Dedifferentiated amniotic fluid mesenchymal stem cell (primary cell): ENCODE data around the gene RBMS3.
"Not testable (repeated sequence)": the region's sequence is repeated elsewhere in the genome, so short reads cannot be mapped to it uniquely, and the experiment has no call there.

Experiments
- DNase-seq: peaks from one replicate; pipeline ENCODE4 v3.0.0-alpha.2; 2016; ENCODE audit errors: extremely low spot score

Gene RBMS3

GRCh38 chr3:29775340-29775739 lies 494.5 kb downstream of the RBMS3 start:
- no peak for DNase-seq

- DNase-seq = no peak
These were observed 497.0 kb downstream of the RBMS3 start for GRCh38 chr3:29777869-29778268.

- DNase-seq = no peak
These were observed 508.8 kb downstream of the RBMS3 start for GRCh38 chr3:29789686-29790085.

- DNase-seq = no peak
These were observed 515.9 kb downstream of the RBMS3 start for GRCh38 chr3:29796808-29797207.

GRCh38 chr3:29802057-29802456 lies 521.2 kb downstream of the RBMS3 start:
- no peak for DNase-seq

- DNase-seq = no peak
These were observed 523.2 kb downstream of the RBMS3 start for GRCh38 chr3:29804044-29804443.

GRCh38 chr3:29805757-29806156 lies 524.9 kb downstream of the RBMS3 start:
- no peak for DNase-seq

GRCh38 chr3:29808324-29808723 lies 527.5 kb downstream of the RBMS3 start:
- not testable (repeated sequence) for DNase-seq

GRCh38 chr3:29822071-29822470 lies 541.2 kb downstream of the RBMS3 start:
- peak; percentile 16 for DNase-seq

- no peak for DNase-seq
These were observed 542.4 kb downstream of the RBMS3 start for GRCh38 chr3:29823233-29823632.

- DNase-seq = no peak
These were observed 545.8 kb downstream of the RBMS3 start for GRCh38 chr3:29826712-29827111.

- DNase-seq = no peak
These were observed 546.9 kb downstream of the RBMS3 start for GRCh38 chr3:29827756-29828155.

GRCh38 chr3:29829340-29829739 lies 548.5 kb downstream of the RBMS3 start:
- no peak for DNase-seq

GRCh38 chr3:29850641-29851040 lies 569.8 kb downstream of the RBMS3 start:
- DNase-seq = no peak

- DNase-seq = no peak
These were observed 571.9 kb downstream of the RBMS3 start for GRCh38 chr3:29852767-29853166.

GRCh38 chr3:29853841-29854397 lies 573.0 kb downstream of the RBMS3 start:
- DNase-seq = no peak

GRCh38 chr3:29854821-29855220 lies 574.0 kb downstream of the RBMS3 start:
- DNase-seq = no peak

GRCh38 chr3:29859726-29860270 lies 578.9 kb downstream of the RBMS3 start:
- DNase-seq = no peak

GRCh38 chr3:29864809-29865208 lies 583.9 kb downstream of the RBMS3 start:
- DNase-seq = no peak

GRCh38 chr3:29868543-29869101 lies 587.8 kb downstream of the RBMS3 start:
- no peak for DNase-seq

- no peak for DNase-seq
These were observed 589.3 kb downstream of the RBMS3 start for GRCh38 chr3:29870136-29870535.

GRCh38 chr3:29871087-29871486 lies 590.2 kb downstream of the RBMS3 start:
- no peak for DNase-seq

- DNase-seq = no peak
These were observed 599.9 kb downstream of the RBMS3 start for GRCh38 chr3:29880809-29881208.

- DNase-seq = no peak
These were observed 606.6 kb downstream of the RBMS3 start for GRCh38 chr3:29887451-29887850.
